Measurements from ENCODE around the gene CHCHD4. TPM values are rescaled to one million over a fixed set of nuclear protein-coding genes. Genes with fewer than 3 reads are reported as not detected.

CHCHD4 gene
- total and polyA plus RNA-seq, 2 of the 13 experiments (the other 11 are each of a cell fraction or from before 2014, with no cell fraction given) = 15.8 to 24.1 TPM

DNA sequence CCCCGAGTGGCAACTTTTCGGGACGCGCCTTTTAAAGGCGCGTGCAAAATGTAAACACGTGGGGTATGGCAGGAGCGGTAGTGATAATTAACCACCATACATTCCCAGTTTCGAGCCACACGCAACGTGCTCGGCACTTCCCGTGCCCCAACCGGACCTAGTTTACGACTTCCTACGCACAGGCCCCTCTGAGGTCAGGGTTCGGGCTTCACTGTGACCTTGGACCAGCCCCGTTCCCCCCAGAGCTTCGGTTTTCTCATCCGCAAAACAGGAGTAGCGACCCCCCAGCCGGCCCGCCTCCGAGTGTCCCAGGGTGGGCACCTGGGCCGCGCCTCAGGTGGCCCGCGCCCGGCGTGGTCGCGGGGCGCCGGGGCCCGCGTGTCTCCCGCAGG lies 451 bp downstream of the CHCHD4 start (continued):
- no peak for TF ChIP-seq EP300 (IDR thresholded peaks at IDR 0.05; ENCODE audit: low read depth in 2 of 2, low read length in 2 of 2)
- TF ChIP-seq EP300 (CRISPR knock-in tag; IDR thresholded peaks at IDR 0.05; ENCODE audit: borderline replicate concordance) = 0 out of 2 replicates have a peak, but pooled peaks have one; percentile 30
- peak; percentile 34; the same call in 1 of the 2 replicates for TF ChIP-seq ZNF121 (CRISPR knock-in tag; IDR thresholded peaks at IDR 0.05)
- 0 out of 2 replicates have a peak, but pooled peaks have one; percentile 14 for TF ChIP-seq MEIS2 (CRISPR knock-in tag; IDR thresholded peaks at IDR 0.05)
- TF ChIP-seq THYN1 (CRISPR knock-in tag; IDR thresholded peaks at IDR 0.05; ENCODE audit: borderline replicate concordance, low read depth) = no peak
- no peak for TF ChIP-seq ONECUT2 (CRISPR knock-in tag; IDR thresholded peaks at IDR 0.05)
- TF ChIP-seq ZNF296 (CRISPR knock-in tag; conservative IDR thresholded peaks at IDR 0.05) = peak; percentile 87
- peak; percentile 72; the same call in 1 of the 2 replicates for TF ChIP-seq ZBTB3 (CRISPR knock-in tag; IDR thresholded peaks at IDR 0.05; ENCODE audit: borderline replicate concordance, low read depth)
- TF ChIP-seq, protein P1, sequence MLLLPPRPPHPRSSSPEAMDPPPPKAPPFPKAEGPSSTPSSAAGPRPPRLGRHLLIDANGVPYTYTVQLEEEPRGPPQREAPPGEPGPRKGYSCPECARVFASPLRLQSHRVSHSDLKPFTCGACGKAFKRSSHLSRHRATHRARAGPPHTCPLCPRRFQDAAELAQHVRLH (CRISPR knock-in tag; IDR thresholded peaks at IDR 0.05; ENCODE audit: borderline replicate concordance, low read depth) = no peak
- no peak for TF ChIP-seq SP140L (CRISPR knock-in tag; IDR thresholded peaks at IDR 0.05; ENCODE audit: borderline replicate concordance)
- TF ChIP-seq ZBTB7A (CRISPR knock-in tag; IDR thresholded peaks at IDR 0.05) = 0 out of 2 replicates have a peak, but pooled peaks have one; percentile 25
- TF ChIP-seq SMAD9 (CRISPR knock-in tag; IDR thresholded peaks at IDR 0.05) = no peak
- TF ChIP-seq, protein P2, sequence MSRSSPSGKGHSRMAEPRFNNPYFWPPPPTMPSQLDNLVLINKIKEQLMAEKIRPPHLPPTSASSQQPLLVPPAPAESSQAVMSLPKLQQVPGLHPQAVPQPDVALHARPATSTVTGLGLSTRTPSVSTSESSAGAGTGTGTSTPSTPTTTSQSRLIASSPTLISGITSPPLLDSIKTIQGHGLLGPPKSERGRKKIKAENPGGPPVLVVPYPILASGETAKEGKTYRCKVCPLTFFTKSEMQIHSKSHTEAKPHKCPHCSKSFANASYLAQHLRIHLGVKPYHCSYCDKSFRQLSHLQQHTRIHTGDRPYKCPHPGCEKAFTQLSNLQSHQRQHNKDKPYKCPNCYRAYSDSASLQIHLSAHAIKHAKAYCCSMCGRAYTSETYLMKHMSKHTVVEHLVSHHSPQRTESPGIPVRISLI (CRISPR knock-in tag; IDR thresholded peaks at IDR 0.05; ENCODE audit: borderline replicate concordance) = 0 out of 2 replicates have a peak, but pooled peaks have one; percentile 19
- TF ChIP-seq DR1 (CRISPR knock-in tag; IDR thresholded peaks at IDR 0.05) = no peak
- 0 out of 2 replicates have a peak, but pooled peaks have one; percentile 9 for TF ChIP-seq EEA1 (CRISPR knock-in tag; IDR thresholded peaks at IDR 0.05; ENCODE audit: borderline replicate concordance)
- 0 out of 2 replicates have a peak, but pooled peaks have one; percentile 25 for TF ChIP-seq CENPX (CRISPR knock-in tag; IDR thresholded peaks at IDR 0.05)
- no peak for TF ChIP-seq ZNF607 (CRISPR knock-in tag; IDR thresholded peaks at IDR 0.05; ENCODE audit: borderline replicate concordance)
- TF ChIP-seq, protein P3, sequence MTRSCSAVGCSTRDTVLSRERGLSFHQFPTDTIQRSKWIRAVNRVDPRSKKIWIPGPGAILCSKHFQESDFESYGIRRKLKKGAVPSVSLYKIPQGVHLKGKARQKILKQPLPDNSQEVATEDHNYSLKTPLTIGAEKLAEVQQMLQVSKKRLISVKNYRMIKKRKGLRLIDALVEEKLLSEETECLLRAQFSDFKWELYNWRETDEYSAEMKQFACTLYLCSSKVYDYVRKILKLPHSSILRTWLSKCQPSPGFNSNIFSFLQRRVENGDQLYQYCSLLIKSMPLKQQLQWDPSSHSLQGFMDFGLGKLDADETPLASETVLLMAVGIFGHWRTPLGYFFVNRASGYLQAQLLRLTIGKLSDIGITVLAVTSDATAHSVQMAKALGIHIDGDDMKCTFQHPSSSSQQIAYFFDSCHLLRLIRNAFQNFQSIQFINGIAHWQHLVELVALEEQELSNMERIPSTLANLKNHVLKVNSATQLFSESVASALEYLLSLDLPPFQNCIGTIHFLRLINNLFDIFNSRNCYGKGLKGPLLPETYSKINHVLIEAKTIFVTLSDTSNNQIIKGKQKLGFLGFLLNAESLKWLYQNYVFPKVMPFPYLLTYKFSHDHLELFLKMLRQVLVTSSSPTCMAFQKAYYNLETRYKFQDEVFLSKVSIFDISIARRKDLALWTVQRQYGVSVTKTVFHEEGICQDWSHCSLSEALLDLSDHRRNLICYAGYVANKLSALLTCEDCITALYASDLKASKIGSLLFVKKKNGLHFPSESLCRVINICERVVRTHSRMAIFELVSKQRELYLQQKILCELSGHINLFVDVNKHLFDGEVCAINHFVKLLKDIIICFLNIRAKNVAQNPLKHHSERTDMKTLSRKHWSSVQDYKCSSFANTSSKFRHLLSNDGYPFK (CRISPR knock-in tag; IDR thresholded peaks at IDR 0.05; ENCODE audit: borderline replicate concordance) = no peak
- TF ChIP-seq ZNF615 (CRISPR knock-in tag; IDR thresholded peaks at IDR 0.05; ENCODE audit: borderline replicate concordance) = no peak
- TF ChIP-seq, protein P4, sequence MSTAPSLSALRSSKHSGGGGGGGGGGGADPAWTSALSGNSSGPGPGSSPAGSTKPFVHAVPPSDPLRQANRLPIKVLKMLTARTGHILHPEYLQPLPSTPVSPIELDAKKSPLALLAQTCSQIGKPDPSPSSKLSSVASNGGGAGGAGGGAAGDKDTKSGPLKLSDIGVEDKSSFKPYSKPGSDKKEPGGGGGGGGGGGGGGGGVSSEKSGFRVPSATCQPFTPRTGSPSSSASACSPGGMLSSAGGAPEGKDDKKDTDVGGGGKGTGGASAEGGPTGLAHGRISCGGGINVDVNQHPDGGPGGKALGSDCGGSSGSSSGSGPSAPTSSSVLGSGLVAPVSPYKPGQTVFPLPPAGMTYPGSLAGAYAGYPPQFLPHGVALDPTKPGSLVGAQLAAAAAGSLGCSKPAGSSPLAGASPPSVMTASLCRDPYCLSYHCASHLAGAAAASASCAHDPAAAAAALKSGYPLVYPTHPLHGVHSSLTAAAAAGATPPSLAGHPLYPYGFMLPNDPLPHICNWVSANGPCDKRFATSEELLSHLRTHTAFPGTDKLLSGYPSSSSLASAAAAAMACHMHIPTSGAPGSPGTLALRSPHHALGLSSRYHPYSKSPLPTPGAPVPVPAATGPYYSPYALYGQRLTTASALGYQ (CRISPR knock-in tag; IDR thresholded peaks at IDR 0.05) = no peak
- TF ChIP-seq ZNF33B (CRISPR knock-in tag; IDR thresholded peaks at IDR 0.05) = 0 out of 2 replicates have a peak, but pooled peaks have one; percentile 40
- peak; percentile 28; the same call in 1 of the 2 replicates for TF ChIP-seq ZNF768 (CRISPR knock-in tag; IDR thresholded peaks at IDR 0.05)
- no peak for TF ChIP-seq ZNF24 (IDR thresholded peaks at IDR 0.05)
- TF ChIP-seq ZNF740 (CRISPR knock-in tag; IDR thresholded peaks at IDR 0.05) = no peak
- TF ChIP-seq SRSF1 (optimal IDR thresholded peaks at IDR 0.05; ENCODE audit: low read depth, low read length) = no peak
